Esophagus muscularis mucosa (tissue), 4 donors: ENCODE data around the gene TMEM254. TPM values are rescaled to one million over a fixed set of nuclear protein-coding genes. Genes with fewer than 3 reads are reported as not detected.
A peak's percentile ranks its signal among the peaks of the same experiment; 100 is the strongest.

Experiments
- DNase-seq: peaks from one replicate; pipeline ENCODE4 v3.0.0-alpha.2; 2017; ENCODE audit errors: extremely low spot score
- H3K27ac ChIP-seq, 4 donors: fragments of 200-600 bp; sonication (generic); replicated peaks in 1 of 4; 1 replicate in 3 of 4; 2 replicates in 1 of 4; pipeline ENCODE4 v1.5.1; 2016 to 2019; ENCODE audit warnings: mild to moderate bottlenecking in 1 of 4
- H3K27me3 ChIP-seq, 4 donors: fragments of 200-600 bp; sonication (generic); one replicate each; pipeline versions ENCODE4 v1.5.1 to v1.6.0; 2016 to 2019
- H3K36me3 ChIP-seq, 4 donors: fragments of 200-600 bp; sonication (generic); one replicate each; pipeline ENCODE4 v1.5.1; 2016 to 2019
- H3K4me1 ChIP-seq, 4 donors: fragments of 200-600 bp; sonication (generic); one replicate each; pipeline ENCODE4 v1.5.1; 2016 to 2019
- H3K4me3 ChIP-seq, 4 donors: fragments of 200-600 bp; sonication (generic); 1 replicate in 2 of 4; 2 replicates in 2 of 4; pipeline ENCODE4 v1.5.1; 2016 to 2019; ENCODE audit warnings: mild to moderate bottlenecking in 4 of 4, moderate library complexity in 1 of 4
- H3K9me3 ChIP-seq, 4 donors: fragments of 200-600 bp; sonication (generic); 1 replicate in 3 of 4; 2 replicates in 1 of 4; pipeline ENCODE4 v1.5.1; 2016 to 2019
- CTCF ChIP-seq, 3 experiments: fragments of 200-600 bp in 2 of 3; fragments of 450-650 bp in 1 of 3; sonication (generic) in 2 of 3; IDR thresholded peaks; one replicate each; pipeline ENCODE4 v1.5.1; 2017 to 2019; ENCODE audit warnings: antibody characterized with exemption in 3 of 3, mild to moderate bottlenecking in 2 of 3, moderate library complexity in 1 of 3
- EP300 ChIP-seq: sonication (generic); formaldehyde crosslinking; IDR thresholded peaks from one replicate; pipeline ENCODE4 v1.6.1; 2017; ENCODE audit warnings: antibody characterized with exemption
- POLR2A ChIP-seq: fragments of 450-650 bp; IDR thresholded peaks from one replicate; pipeline ENCODE4 v1.6.1; 2017; ENCODE audit warnings: antibody characterized with exemption, moderate library complexity, mild to moderate bottlenecking, low read depth
- POLR2AphosphoS5 ChIP-seq, 2 donors: sonication (generic); formaldehyde crosslinking; IDR thresholded peaks; one replicate each; pipeline ENCODE4 v1.6.1; 2017; ENCODE audit warnings: antibody characterized with exemption in 2 of 2
- WGBS: methylation state at CpG from one replicate; pipeline ENCODE4 v1.1.5; 2018; 5-methylcytosine and 5-hydroxymethylcytosine counted together
- intact Hi-C: fragments of 100-400 bp; cut with DNase I; formaldehyde crosslinking; loops from one replicate; pipeline ENCODE4 v1.15.1; 2023
- total RNA-seq, 4 donors: library from RNA; depleted of rRNA; stranded (reverse); fragments of >200 nt; gene quantifications; one replicate each; pipeline versions ENCODE4 v1.1.0 to v1.2.1, GENCODE V29; 2016

Gene TMEM254
- total RNA-seq, 4 donors from 2014 or later: 7.1 to 14.9 (median 9.4) TPM

- Histone ChIP-seq H3K9me3 (peaks cover 0 to 12% (median 9%) of the 10 kb centered on the region in 4 donors), H3K27ac (peak overlapping the region; percentile 42 to 59 (median 55)), H3K36me3 (no peaks in the 10 kb centered on the region), H3K4me1 (peaks cover 12 to 21% (median 18%) of the 10 kb centered on the region in 4 donors), H3K4me3 (peak overlapping the region in 1 of 4 donors; percentile 20), H3K27me3 (no peaks in the 10 kb centered on the region)
- TF ChIP-seq POLR2AphosphoS5 (IDR thresholded peaks at IDR 0.05) (peak in 1 of 2 donors; percentile 42), CTCF (IDR thresholded peaks at IDR 0.05) (no peak)
- no peak for DNase-seq
- 30% methylated on average over 10 of the region's 10 CpGs for WGBS
- intact Hi-C loops: no loop called here
Measured at GRCh38 chr10:80104066-80104926, 25.8 kb downstream of the TMEM254 start.

GRCh38 chr10:80108576-80109239 is 30.2 kb downstream of the TMEM254 start:
- WGBS: 90% methylated on average over 8 of the region's 8 CpGs
- H3K4me1 ChIP-seq: peaks cover 16 to 27% (median 20%) of the 10 kb centered on the region in 4 donors
- no peak overlapping the region for H3K27ac ChIP-seq
- H3K27me3 ChIP-seq: no peaks in the 10 kb centered on the region
- H3K4me3 ChIP-seq: no peak overlapping the region
- intact Hi-C loops: no loop called here
- no peak for DNase-seq
- H3K9me3 ChIP-seq: peaks cover 0 to 18% (median 11%) of the 10 kb centered on the region in 4 donors
- TF ChIP-seq POLR2AphosphoS5 (IDR thresholded peaks at IDR 0.05) (no peak), EP300 (no peak), CTCF (IDR thresholded peaks at IDR 0.05) (no peak), POLR2A (no peak)
- no peaks in the 10 kb centered on the region for H3K36me3 ChIP-seq

GRCh38 chr10:80110986-80111385 is 32.5 kb downstream of the TMEM254 start:
- peaks cover 0 to 18% (median 11%) of the 10 kb centered on the region in 4 donors for H3K9me3 ChIP-seq
- intact Hi-C loops: no loop called here

GRCh38 chr10:80118669-80119068 is 40.2 kb downstream of the TMEM254 start:
- intact Hi-C loops: no loop called here
- no peak overlapping the region for H3K27ac ChIP-seq
- 83% methylated on average over 4 of the region's 4 CpGs for WGBS
- no peaks in the 10 kb centered on the region for H3K9me3 ChIP-seq
- no peak overlapping the region for H3K4me3 ChIP-seq
- no peaks in the 10 kb centered on the region for H3K27me3 ChIP-seq
- no peaks in the 10 kb centered on the region for H3K36me3 ChIP-seq
- no peak for TF ChIP-seq CTCF (IDR thresholded peaks at IDR 0.05)
- H3K4me1 ChIP-seq: peaks cover 0 to 12% (median 10%) of the 10 kb centered on the region in 4 donors
- no peak for DNase-seq

More at GRCh38 chr10:80110986-80111385, 32.5 kb downstream of the TMEM254 start:
- no peak for DNase-seq
- Histone ChIP-seq H3K4me3 (no peak overlapping the region), H3K36me3 (no peaks in the 10 kb centered on the region), H3K27ac (no peak overlapping the region), H3K4me1 (peaks cover 0 to 14% (median 4%) of the 10 kb centered on the region in 4 donors), H3K27me3 (no peaks in the 10 kb centered on the region)
- WGBS: 95% methylated on average over 1 of the region's 1 CpG
- TF ChIP-seq CTCF (IDR thresholded peaks at IDR 0.05) (no peak), POLR2A (no peak), POLR2AphosphoS5 (IDR thresholded peaks at IDR 0.05) (no peak)
